ENCODE data around the gene KCNG2.

The KCNG2 gene

GRCh38 chr18:79829136-79829854 lies 31.6 kb downstream of the KCNG2 start:
- H3K27ac ChIP-seq, result no peak overlapping the region
- H3K4me2 ChIP-seq, result no peak overlapping the region
- H3K36me3 ChIP-seq, result no peaks in the 10 kb centered on the region
- H3K4me3 ChIP-seq, result no peak overlapping the region
- H3K9me3 ChIP-seq, result no peaks in the 10 kb centered on the region
- H3K9ac ChIP-seq, result no peak overlapping the region
- no peak for TF ChIP-seq Cebpa-rat (IDR thresholded peaks at IDR 0.05)
- no peaks in the 10 kb centered on the region for H4K20me1 ChIP-seq
- H3K4me1 ChIP-seq, result peaks cover 38% of the 10 kb centered on the region
- H3K27me3 ChIP-seq, result no peaks in the 10 kb centered on the region

GRCh38 chr18:79832169-79832568 lies 34.4 kb downstream of the KCNG2 start:
- TF ChIP-seq Cebpa-rat (IDR thresholded peaks at IDR 0.05), result no peak
- H4K20me1 ChIP-seq, result no peaks in the 10 kb centered on the region
- H3K4me1 ChIP-seq, result peaks cover 13% of the 10 kb centered on the region
- no peak overlapping the region for H3K9ac ChIP-seq
- H3K27me3 ChIP-seq, result no peaks in the 10 kb centered on the region
- no peaks in the 10 kb centered on the region for H3K36me3 ChIP-seq
- no peak overlapping the region for H3K27ac ChIP-seq
- H3K4me3 ChIP-seq, result no peak overlapping the region
- H3K4me2 ChIP-seq, result no peak overlapping the region
- peaks cover 7% of the 10 kb centered on the region; the same call in 1 of the 2 replicates for H3K9me3 ChIP-seq

- Histone ChIP-seq H3K27ac (no peak overlapping the region), H4K20me1 (no peaks in the 10 kb centered on the region), H3K4me1 (0 out of 2 replicates have a peak, but pooled peaks cover 3% of the 10 kb centered on the region), H3K36me3 (no peaks in the 10 kb centered on the region), H3K27me3 (no peaks in the 10 kb centered on the region), H3K4me3 (no peak overlapping the region), H3K4me2 (no peak overlapping the region), H3K9ac (no peak overlapping the region), H3K9me3 (peaks cover 7% of the 10 kb centered on the region; the same call in 1 of the 2 replicates)
- TF ChIP-seq Cebpa-rat (IDR thresholded peaks at IDR 0.05), result no peak
Observed at GRCh38 chr18:79834834-79835233, 37.1 kb downstream of the KCNG2 start.

GRCh38 chr18:79841936-79842335 lies 44.2 kb downstream of the KCNG2 start:
- H3K9me3 ChIP-seq, result peaks cover 21% of the 10 kb centered on the region
- H3K4me3 ChIP-seq, result no peak overlapping the region
- H3K4me2 ChIP-seq, result no peak overlapping the region
- no peak for TF ChIP-seq Cebpa-rat (IDR thresholded peaks at IDR 0.05)
- no peaks in the 10 kb centered on the region for H3K4me1 ChIP-seq
- no peaks in the 10 kb centered on the region for H3K27me3 ChIP-seq
- H3K36me3 ChIP-seq, result no peaks in the 10 kb centered on the region
- no peaks in the 10 kb centered on the region for H4K20me1 ChIP-seq
- H3K27ac ChIP-seq, result no peak overlapping the region
- H3K9ac ChIP-seq, result no peak overlapping the region

- no peaks in the 10 kb centered on the region for H4K20me1 ChIP-seq
- no peak overlapping the region for H3K27ac ChIP-seq
- H3K27me3 ChIP-seq, result no peaks in the 10 kb centered on the region
- H3K4me3 ChIP-seq, result no peak overlapping the region
- H3K36me3 ChIP-seq, result no peaks in the 10 kb centered on the region
- no peak for TF ChIP-seq Cebpa-rat (IDR thresholded peaks at IDR 0.05)
- peaks cover 21% of the 10 kb centered on the region for H3K9me3 ChIP-seq
- H3K9ac ChIP-seq, result no peak overlapping the region
- H3K4me1 ChIP-seq, result no peaks in the 10 kb centered on the region
- H3K4me2 ChIP-seq, result no peak overlapping the region
Observed at GRCh38 chr18:79844999-79845563, 47.3 kb downstream of the KCNG2 start.

GRCh38 chr18:79846936-79847557 lies 49.3 kb downstream of the KCNG2 start:
- Histone ChIP-seq H3K36me3 (no peaks in the 10 kb centered on the region), H3K9ac (no peak overlapping the region), H3K27me3 (no peaks in the 10 kb centered on the region), H3K4me2 (no peak overlapping the region), H3K27ac (no peak overlapping the region), H3K9me3 (peaks cover 16% of the 10 kb centered on the region), H3K4me1 (no peaks in the 10 kb centered on the region), H4K20me1 (no peaks in the 10 kb centered on the region), H3K4me3 (no peak overlapping the region)
- no peak for TF ChIP-seq Cebpa-rat (IDR thresholded peaks at IDR 0.05)

- no peaks in the 10 kb centered on the region for H3K27me3 ChIP-seq
- H3K9me3 ChIP-seq, result peaks cover 9% of the 10 kb centered on the region; the same call in 1 of the 2 replicates
- H3K9ac ChIP-seq, result no peak overlapping the region
- no peaks in the 10 kb centered on the region for H3K36me3 ChIP-seq
- no peak overlapping the region for H3K27ac ChIP-seq
- no peaks in the 10 kb centered on the region for H4K20me1 ChIP-seq
- H3K4me2 ChIP-seq, result no peak overlapping the region
- no peak for TF ChIP-seq Cebpa-rat (IDR thresholded peaks at IDR 0.05)
- H3K4me1 ChIP-seq, result peaks cover 5% of the 10 kb centered on the region
- no peak overlapping the region for H3K4me3 ChIP-seq
Observed at GRCh38 chr18:79847606-79848293, 50.0 kb downstream of the KCNG2 start.

GRCh38 chr18:79848294-79848578 lies 50.5 kb downstream of the KCNG2 start:
- Histone ChIP-seq H3K9ac (no peak overlapping the region), H3K4me1 (peaks cover 10% of the 10 kb centered on the region), H3K27me3 (no peaks in the 10 kb centered on the region), H3K4me2 (no peak overlapping the region), H4K20me1 (no peaks in the 10 kb centered on the region), H3K9me3 (peaks cover 5% of the 10 kb centered on the region; the same call in 1 of the 2 replicates), H3K36me3 (no peaks in the 10 kb centered on the region), H3K4me3 (no peak overlapping the region), H3K27ac (no peak overlapping the region)
- TF ChIP-seq Cebpa-rat (IDR thresholded peaks at IDR 0.05), result no peak

- TF ChIP-seq Cebpa-rat (IDR thresholded peaks at IDR 0.05), result no peak
- Histone ChIP-seq H3K9me3 (peaks cover 5% of the 10 kb centered on the region; the same call in 1 of the 2 replicates), H3K4me1 (peaks cover 15% of the 10 kb centered on the region), H3K27me3 (no peaks in the 10 kb centered on the region), H3K4me2 (no peak overlapping the region), H4K20me1 (no peaks in the 10 kb centered on the region), H3K27ac (no peak overlapping the region), H3K36me3 (no peaks in the 10 kb centered on the region), H3K4me3 (no peak overlapping the region), H3K9ac (no peak overlapping the region)
Observed at GRCh38 chr18:79848579-79849327, 51.0 kb downstream of the KCNG2 start.

Data from BLaER1 (cell line).